H1 (cell line): ENCODE data around the gene PLIN4. TPM values are rescaled to one million over a fixed set of nuclear protein-coding genes. Genes with fewer than 3 reads are reported as not detected.

Experiments
- CTCF ChIA-PET: fragments of 300-600 bp; sonication (Branson Sonifier 250); formaldehyde crosslinking; loops from one replicate; lab custom pipeline; 2021; ENCODE audit not compliant: partially characterized antibody; lab: Charles Lee
- POLR2A ChIA-PET: fragments of 300-600 bp; sonication (Branson Sonifier 250); formaldehyde crosslinking; loops from one replicate; lab custom pipeline; 2021; ENCODE audit warnings: inconsistent platforms; ENCODE audit not compliant: partially characterized antibody; lab: Charles Lee
- DNase-seq, 2 experiments: peaks; one replicate each; pipeline versions ENCODE4 v3.0.0 to v3.0.0-alpha.2; 2010 to 2022; ENCODE audit warnings: low spot score in 2 of 2, low read depth in 1 of 2, mixed read lengths in 1 of 2
- FAIRE-seq: peaks from 2 replicates; lab custom pipeline; 2011; peaks lifted over from hg19 to GRCh38; lab: Jason Lieb, UNC
- H2AFZ ChIP-seq: 2 replicates; pipeline ENCODE4 v1.8.1; 2012; ENCODE audit warnings: low read length, inconsistent platforms
- H2AK5ac ChIP-seq: 2 replicates; pipeline ENCODE4 v1.6.1; 2013; ENCODE audit warnings: low read depth, low read length
- H2BK120ac ChIP-seq: replicated peaks from 2 replicates; pipeline ENCODE3; 2013; ENCODE audit warnings: low read depth, low read length, inconsistent platforms
- H2BK12ac ChIP-seq: 2 replicates; pipeline ENCODE4 v1.6.1; 2013; ENCODE audit warnings: low read depth, low read length
- H2BK15ac ChIP-seq: 2 replicates; pipeline ENCODE4 v1.6.1; 2013; ENCODE audit warnings: low read length
- H2BK20ac ChIP-seq: 2 replicates; pipeline ENCODE4 v1.6.1; 2013; ENCODE audit warnings: low read length
- H2BK5ac ChIP-seq: 2 replicates; pipeline ENCODE4 v1.6.1; 2013; ENCODE audit warnings: low read depth, low read length
- H3K14ac ChIP-seq: 2 replicates; pipeline ENCODE4 v1.6.1; 2013; ENCODE audit warnings: inconsistent platforms; ENCODE audit not compliant: insufficient read length
- H3K18ac ChIP-seq: 2 replicates; pipeline ENCODE4 v1.6.1; 2013; ENCODE audit warnings: low read length; ENCODE audit errors: extremely low read depth
- H3K23ac ChIP-seq: 2 replicates; pipeline ENCODE4 v1.6.1; 2013; ENCODE audit warnings: inconsistent platforms; ENCODE audit not compliant: insufficient read length
- H3K23me2 ChIP-seq: 2 replicates; pipeline ENCODE4 v1.6.1; 2013; ENCODE audit warnings: low read depth, low read length
- H3K27ac ChIP-seq: 2 replicates; pipeline ENCODE4 v1.6.1; 2011; ENCODE audit warnings: low read depth, low read length, inconsistent platforms
- H3K27me3 ChIP-seq, 4 experiments: replicated peaks in 1 of 4; 1 replicate in 1 of 4; 2 replicates in 3 of 4; pipeline versions ENCODE4 v1.6.1 to v1.8.1; 2011 to 2013; ENCODE audit warnings: low read length in 3 of 4, mild to moderate bottlenecking in 3 of 4, inconsistent platforms in 2 of 4, mixed read lengths in 2 of 4, moderate library complexity in 1 of 4; ENCODE audit not compliant: control insufficient read depth in 3 of 4, insufficient read depth in 3 of 4; ENCODE audit errors: extremely low read depth in 1 of 4
- H3K36me3 ChIP-seq, 4 experiments: 2 replicates each; pipeline versions ENCODE4 v1.6.1 to v1.8.1; 2011 to 2013; ENCODE audit warnings: mild to moderate bottlenecking in 4 of 4, low read length in 3 of 4, moderate library complexity in 2 of 4, control low read depth in 1 of 4, inconsistent platforms in 1 of 4; ENCODE audit not compliant: insufficient read depth in 4 of 4, control insufficient read depth in 2 of 4
- H3K4ac ChIP-seq: replicated peaks from 2 replicates; pipeline ENCODE3; 2013; ENCODE audit warnings: low read length, low read depth, mixed read lengths, inconsistent platforms; ENCODE audit not compliant: insufficient read length
- H3K4me1 ChIP-seq, 4 experiments: replicated peaks in 1 of 4; 1 replicate in 1 of 4; 2 replicates in 3 of 4; pipeline versions ENCODE4 v1.6.1 to v1.8.1; 2011 to 2013; ENCODE audit warnings: low read length in 3 of 4, inconsistent platforms in 2 of 4, mixed read lengths in 1 of 4; ENCODE audit not compliant: insufficient read depth in 4 of 4, control insufficient read depth in 3 of 4
- H3K4me2 ChIP-seq, 2 experiments: 2 replicates each; pipeline versions ENCODE4 v1.6.1 to v1.8.1; 2011 to 2013; ENCODE audit warnings: low read depth in 2 of 2, low read length in 2 of 2, control low read depth in 1 of 2, inconsistent platforms in 1 of 2, mild to moderate bottlenecking in 1 of 2; ENCODE audit not compliant: insufficient read depth in 1 of 2
- H3K4me3 ChIP-seq, 4 experiments: fragments of 200-600, 300-600 bp in 1 of 4; sonication (generic), shearing (Covaris generic), sonication (Bioruptor Twin) in 1 of 4; 2 replicates each; pipeline versions ENCODE4 v1.5.1 to v1.8.1; 2011 to 2016; ENCODE audit warnings: low read length in 4 of 4, low read depth in 3 of 4, control low read depth in 2 of 4, inconsistent platforms in 2 of 4, mild to moderate bottlenecking in 2 of 4, mixed read lengths in 1 of 4, moderate library complexity in 1 of 4; ENCODE audit not compliant: insufficient read depth in 2 of 4; ENCODE audit errors: extremely low read depth in 1 of 4
- H3K56ac ChIP-seq: replicated peaks from 2 replicates; pipeline ENCODE3; 2013; ENCODE audit warnings: low read depth, mild to moderate bottlenecking, mixed read lengths, low read length, inconsistent platforms; ENCODE audit not compliant: insufficient read length
- H3K79me1 ChIP-seq: 2 replicates; pipeline ENCODE4 v1.6.1; 2013; ENCODE audit warnings: low read depth, low read length, control low read depth
- H3K79me2 ChIP-seq, 2 experiments: 2 replicates each; pipeline versions ENCODE4 v1.6.1 to v1.8.1; 2012 to 2013; ENCODE audit warnings: low read length in 2 of 2, mild to moderate bottlenecking in 2 of 2, inconsistent platforms in 1 of 2; ENCODE audit not compliant: insufficient read depth in 2 of 2, control insufficient read depth in 1 of 2
- H3K9ac ChIP-seq, 4 experiments: replicated peaks in 1 of 4; 1 replicate in 1 of 4; 2 replicates in 3 of 4; pipeline versions ENCODE4 v1.6.1 to v1.8.1; 2011 to 2013; ENCODE audit warnings: low read depth in 3 of 4, low read length in 3 of 4, control low read depth in 2 of 4, mild to moderate bottlenecking in 2 of 4, moderate library complexity in 2 of 4, inconsistent platforms in 1 of 4; ENCODE audit errors: extremely low read depth in 1 of 4
- H3K9me3 ChIP-seq, 2 experiments: 2 replicates each; pipeline versions ENCODE4 v1.6.1 to v1.8.1; 2012 to 2013; ENCODE audit warnings: mild to moderate bottlenecking in 2 of 2, moderate library complexity in 2 of 2, control low read depth in 1 of 2, inconsistent platforms in 1 of 2, low read depth in 1 of 2, low read length in 1 of 2, mixed read lengths in 1 of 2; ENCODE audit not compliant: insufficient read depth in 2 of 2
- H4K20me1 ChIP-seq, 2 experiments: replicated peaks in 1 of 2; 2 replicates each; pipeline versions ENCODE3 to v1.8.1; 2011 to 2013; ENCODE audit warnings: inconsistent platforms in 2 of 2, low read length in 2 of 2, mild to moderate bottlenecking in 1 of 2; ENCODE audit not compliant: insufficient read depth in 2 of 2, control insufficient read depth in 1 of 2
- H4K5ac ChIP-seq: 2 replicates; pipeline ENCODE4 v1.6.1; 2013; ENCODE audit warnings: low read length, low read depth, mixed read lengths, inconsistent platforms; ENCODE audit not compliant: insufficient read length
- H4K8ac ChIP-seq: 2 replicates; pipeline ENCODE4 v1.8.0; 2013; ENCODE audit warnings: mild to moderate bottlenecking, moderate library complexity, low read length, inconsistent platforms; ENCODE audit not compliant: insufficient read depth; ENCODE audit errors: extremely low read depth
- H4K91ac ChIP-seq: replicated peaks from 2 replicates; pipeline ENCODE3; 2013; ENCODE audit warnings: low read length, mixed read lengths, inconsistent platforms; ENCODE audit not compliant: insufficient read length
- EGR1 ChIP-seq: IDR thresholded peaks from 2 replicates; pipeline ENCODE4 v1.6.1; 2011; ENCODE audit warnings: low read depth, low read length, borderline replicate concordance
- EP300 ChIP-seq, 2 experiments: IDR thresholded peaks; 1 replicate in 1 of 2; 2 replicates in 1 of 2; pipeline ENCODE4 v1.6.1; 2011 to 2012; ENCODE audit warnings: low read depth in 2 of 2, low read length in 2 of 2, mild to moderate bottlenecking in 2 of 2, borderline replicate concordance in 1 of 2, inconsistent platforms in 1 of 2, moderate library complexity in 1 of 2
- NANOG ChIP-seq: IDR thresholded peaks from 2 replicates; pipeline ENCODE4 v1.6.1; 2011; ENCODE audit warnings: low read length, low read depth, mild to moderate bottlenecking, inconsistent platforms; ENCODE audit not compliant: insufficient read depth, poor library complexity, severe bottlenecking
- TAF7 ChIP-seq: optimal IDR thresholded peaks from 2 replicates; pipeline ENCODE3; 2011; ENCODE audit warnings: low read depth, mild to moderate bottlenecking, inconsistent platforms, low read length, moderate library complexity, borderline replicate concordance
- YY1 ChIP-seq: IDR thresholded peaks from 2 replicates; pipeline ENCODE4 v1.6.1; 2011; ENCODE audit warnings: low read depth, mild to moderate bottlenecking, low read length
- WGBS, 2 experiments: shearing (Covaris generic) in 1 of 2; methylation state at CpG; one replicate each; pipeline versions ENCODE4 v1.1.6 to v1.1.7; 2013 to 2015; ENCODE audit warnings: low lambda C conversion rate in 2 of 2, mixed read lengths in 2 of 2, inconsistent platforms in 1 of 2, low coverage in 1 of 2, missing lambda C conversion rate in 1 of 2; ENCODE audit not compliant: insufficient replicate concordance in 2 of 2, insufficient coverage in 1 of 2, insufficient read length in 1 of 2; ENCODE audit errors: extremely low coverage in 1 of 2, missing lambda C conversion rate in 1 of 2; 5-methylcytosine and 5-hydroxymethylcytosine counted together
- polyA plus RNA-seq, 7 experiments: library from polyadenylated mRNA; depleted of rRNA in 3 of 7; stranded (reverse) in 5 of 7; unstranded in 2 of 7; fragments of >200 nt in 5 of 7; fragments of 200-250 nt in 2 of 7; gene quantifications; 1 replicate in 5 of 7; 2 replicates in 1 of 7; 4 replicates in 1 of 7; pipeline versions ENCODE4 v1.2.1 to v1.2.3, GENCODE V29; 2011 to 2013; ENCODE audit warnings: missing spikeins in 2 of 7, mixed read lengths in 2 of 7
- total RNA-seq: library from RNA; stranded (reverse); fragmentation: NEBNext Ultra II Directional; extraction: Animal tissue kit (Norgen Biotek cat#: 25700); gene quantifications from 2 replicates; pipeline ENCODE4 v1.2.1, GENCODE V29; 2021

The PLIN4 gene
- total and polyA plus RNA-seq, 2 of the 8 experiments (the other 6 are each of a cell fraction or from before 2014, with no cell fraction given) = 0.35 to 0.45 TPM

GRCh38 chr19:4472174-4472974 lies 45.9 kb downstream of the PLIN4 start, which contains the start of gene HDGFL2:
HDGFL2 (plus strand) TSS chr19:4472297; CDS start chr19:4472351, 54 bp downstream.
- H3K56ac ChIP-seq = peak within 1 kb of the TSS; percentile 40
- ChIA-PET CTCF (interaction anchor here (0.7 to 2.1 kb wide), 3 partner anchors 18 to 225 kb away, joined by 3 to 5 read pairs (median 4); no protein-coding TSS in a partner anchor), POLR2A (interaction anchor here (0.7 to 2.9 kb wide), 11 partner anchors 8 to 297 kb away, joined by 3 to 12 read pairs (median 4); partner anchors contain the start of genes PLIN4 and UBXN6)
- no peak within 1 kb of the TSS for H2BK120ac ChIP-seq
- no peak within 1 kb of the TSS for H2AK5ac ChIP-seq
- peak within 1 kb of the TSS; percentile 36; the same call in 1 of the 2 replicates for H3K18ac ChIP-seq
- H4K91ac ChIP-seq = no peak within 1 kb of the TSS
- peak within 1 kb of the TSS; percentile 67 to 99 (median 72) for H3K4me3 ChIP-seq
- H3K14ac ChIP-seq = no peak within 1 kb of the TSS
- H3K79me2 ChIP-seq = peaks cover 14 to 32% of the 10 kb centered on the region in 2 experiments; a peak in 3 of 4 replicates
- 0% methylated on average over 15 of the region's 71 CpGs; no CpG with 5 or more reads in 1 of the 2 experiments for WGBS, 2 experiments
- no peak within 1 kb of the TSS for H2BK15ac ChIP-seq
- no peak within 1 kb of the TSS for H3K23ac ChIP-seq
- TF ChIP-seq TAF7 (no peak), EP300 (IDR thresholded peaks at IDR 0.05; ENCODE audit: borderline replicate concordance in 1 of 2, low read depth in 2 of 2, low read length in 2 of 2) (0 out of 3 replicates have a peak, but pooled peaks of 1 of the 2 experiments have one; percentile 30), YY1 (no peak), NANOG (no peak), EGR1 (peak; percentile 10; the same call in 1 of the 2 replicates)
- no peak within 1 kb of the TSS; the same call in 1 of the 2 replicates for H2BK12ac ChIP-seq
- peaks cover 0 to 11% of the 10 kb centered on the region in 2 experiments for H4K20me1 ChIP-seq
- FAIRE-seq (no peak), DNase-seq (no peak)
- peak within 1 kb of the TSS; percentile 65 for H4K5ac ChIP-seq
- H2BK5ac ChIP-seq = peak within 1 kb of the TSS; percentile 36
- peak within 1 kb of the TSS; percentile 90; the same call in 1 of the 2 replicates for H2AFZ ChIP-seq
- no peak within 1 kb of the TSS; the same call in 1 of the 2 replicates for H4K8ac ChIP-seq
- H3K27ac ChIP-seq = peak within 1 kb of the TSS; percentile 35
- H3K9ac ChIP-seq = peak within 1 kb of the TSS; percentile 42 to 85 (median 68)
- peaks cover 0 to 16% (median 11%) of the 10 kb centered on the region in 4 experiments; a peak in 5 of 7 replicates for H3K4me1 ChIP-seq
- no peaks in the 10 kb centered on the region for H3K9me3 ChIP-seq
- no peak within 1 kb of the TSS for H2BK20ac ChIP-seq
- peaks cover 22% of the 10 kb centered on the region for H3K23me2 ChIP-seq
- no peaks in the 10 kb centered on the region; a peak in 1 of 7 replicates for H3K27me3 ChIP-seq
- peaks cover 14% of the 10 kb centered on the region; the same call in 1 of the 2 replicates for H3K79me1 ChIP-seq
- no peak within 1 kb of the TSS for H3K4ac ChIP-seq
- peaks cover 6 to 16% (median 10%) of the 10 kb centered on the region in 4 experiments; a peak in 7 of 8 replicates for H3K36me3 ChIP-seq
- H3K4me2 ChIP-seq = peak within 1 kb of the TSS; percentile 81 to 95
